GM12891 (cell line): Measurements from ENCODE around the gene ETFA.

Source experiments
- DNase-seq: peaks from one replicate; pipeline ENCODE4 v3.0.0; 2011; ENCODE audit warnings: low spot score; ENCODE audit not compliant: insufficient read length
- FAIRE-seq: peaks from 2 replicates; lab custom pipeline; 2011; peaks lifted over from hg19 to GRCh38; lab: Jason Lieb, UNC
- PAX5 ChIP-seq: IDR thresholded peaks from 2 replicates; pipeline ENCODE4 v1.6.1; 2011; ENCODE audit warnings: low read length, moderate library complexity, mild to moderate bottlenecking; ENCODE audit not compliant: insufficient read depth, severe bottlenecking
- POLR2A ChIP-seq: IDR thresholded peaks from 2 replicates; pipeline ENCODE4 v1.6.1; 2011; ENCODE audit warnings: low read depth, low read length, control low read depth
- POLR2AphosphoS5 ChIP-seq: IDR thresholded peaks from 2 replicates; pipeline ENCODE4 v1.6.1; 2011; ENCODE audit warnings: low read depth, low read length, control low read depth
- POU2F2 ChIP-seq: IDR thresholded peaks from 2 replicates; pipeline ENCODE4 v1.6.1; 2011; ENCODE audit warnings: low read depth, mild to moderate bottlenecking, control low read depth, low read length, moderate library complexity
- SPI1 ChIP-seq: IDR thresholded peaks from 2 replicates; pipeline ENCODE4 v1.6.1; 2011; ENCODE audit warnings: low read depth, low read length, control low read depth
- TAF1 ChIP-seq: IDR thresholded peaks from 2 replicates; pipeline ENCODE4 v1.6.1; 2011; ENCODE audit warnings: low read depth, low read length, control low read depth

ETFA gene

DNA sequence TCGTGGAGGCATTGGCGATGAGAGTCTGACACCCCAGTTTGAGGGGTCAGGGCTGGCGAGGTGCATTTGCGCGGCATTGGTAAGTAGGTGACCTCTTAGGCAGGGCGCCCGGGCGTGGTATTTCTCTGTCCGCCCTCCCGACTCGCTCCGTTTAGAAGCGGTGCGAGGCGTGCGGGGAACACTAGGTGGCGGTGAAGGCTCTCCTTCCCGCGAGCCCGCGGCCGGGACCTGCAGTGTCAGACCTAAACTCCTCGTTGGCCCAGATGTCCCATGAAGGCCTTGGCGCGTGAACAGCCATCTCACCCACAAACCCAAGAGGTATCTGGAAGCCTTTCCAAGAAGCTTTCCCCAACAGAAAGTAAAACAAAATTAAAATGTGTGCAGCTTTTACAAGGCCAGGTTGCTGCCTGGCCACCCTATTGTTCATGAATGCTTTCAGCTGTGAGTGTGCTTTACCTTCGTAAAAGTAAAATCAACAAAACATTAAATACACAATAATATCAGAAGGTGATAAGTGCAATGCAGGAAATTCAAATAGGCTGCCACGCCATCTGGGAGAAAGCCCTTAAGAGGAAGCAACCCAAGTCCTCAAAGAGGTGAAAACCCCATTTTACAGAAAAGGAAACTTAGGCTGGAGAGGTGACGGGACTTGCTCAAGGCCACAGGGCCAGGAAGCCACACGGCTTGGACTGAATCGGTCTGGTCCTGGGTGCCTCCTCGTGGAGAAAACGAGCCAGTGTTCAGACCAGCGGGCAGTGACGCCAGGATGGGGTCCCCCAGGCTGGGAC, 120.3 kb downstream of the ETFA start:
- TF ChIP-seq POLR2AphosphoS5 (no peak), TAF1 (no peak), POLR2A (no peak), PAX5 (no peak), POU2F2 (no peak), SPI1 (no peak)
- DNase-seq: peak; percentile 92
- peak; percentile 95 for FAIRE-seq

DNA sequence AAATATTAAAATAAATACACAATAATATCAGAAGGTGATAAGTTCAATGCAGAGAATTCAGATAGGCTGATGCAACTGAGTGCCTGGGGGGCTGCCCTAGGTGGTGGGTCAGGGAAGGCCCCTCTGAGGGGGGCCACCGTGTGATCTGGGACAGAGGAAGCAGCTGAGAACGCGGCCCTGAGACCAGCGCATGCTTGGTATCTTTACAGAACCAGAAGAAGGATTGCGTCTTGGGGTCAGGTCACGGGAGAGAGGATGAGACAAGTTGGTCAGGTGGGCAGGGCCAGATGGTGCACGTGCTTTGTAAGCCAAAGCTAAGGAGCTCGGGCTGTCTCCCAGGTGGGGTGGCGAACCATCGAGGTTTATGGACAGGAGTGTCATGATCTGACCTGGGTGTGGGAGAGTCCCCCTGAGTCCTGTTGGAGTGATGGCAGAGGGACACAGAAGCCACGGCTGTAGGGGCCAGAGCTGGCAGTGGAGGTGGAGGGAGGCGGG, 121.2 kb downstream of the ETFA start:
- TF ChIP-seq SPI1 (no peak), POLR2A (no peak), PAX5 (no peak), POU2F2 (no peak), TAF1 (no peak), POLR2AphosphoS5 (no peak)
- FAIRE-seq (no peak), DNase-seq (no peak)

DNA sequence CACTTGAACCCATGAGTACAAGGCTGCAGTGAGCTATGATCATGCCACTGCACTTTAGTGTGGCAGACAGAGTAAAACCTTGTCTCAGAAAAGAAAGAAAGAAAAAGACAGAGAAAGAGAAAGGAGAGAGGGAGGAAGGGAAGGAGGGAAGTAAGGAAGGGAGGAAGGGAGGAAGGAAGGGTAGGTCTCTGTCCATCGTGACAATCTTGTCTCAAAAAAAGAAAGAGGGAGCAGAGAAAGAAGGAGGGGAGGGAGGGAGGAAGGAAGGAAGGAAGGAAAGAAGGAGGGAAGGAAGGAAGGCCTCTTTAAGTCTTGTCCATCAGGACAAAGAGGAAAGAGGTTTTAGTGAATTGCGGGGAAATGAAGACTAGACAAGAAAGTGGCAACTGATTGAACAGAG, 122.2 kb downstream of the ETFA start:
- TF ChIP-seq POU2F2 (no peak), TAF1 (no peak), PAX5 (no peak), POLR2AphosphoS5 (no peak), SPI1 (no peak), POLR2A (no peak)
- no peak for DNase-seq
- no peak for FAIRE-seq

GRCh38 chr15:76187163-76187562, 124.1 kb downstream of the ETFA start:
- no peak for DNase-seq
- FAIRE-seq: no peak
- TF ChIP-seq TAF1 (no peak), POLR2AphosphoS5 (no peak), POLR2A (no peak), SPI1 (no peak), POU2F2 (no peak), PAX5 (no peak)

GRCh38 chr15:76185716-76186115, 125.6 kb downstream of the ETFA start:
- peak; percentile 60 for FAIRE-seq
- DNase-seq: no peak
- no peak for TF ChIP-seq POLR2AphosphoS5
- no peak for TF ChIP-seq POU2F2
- no peak for TF ChIP-seq PAX5
- TF ChIP-seq POLR2A: no peak
- TF ChIP-seq SPI1: no peak
- no peak for TF ChIP-seq TAF1

DNA sequence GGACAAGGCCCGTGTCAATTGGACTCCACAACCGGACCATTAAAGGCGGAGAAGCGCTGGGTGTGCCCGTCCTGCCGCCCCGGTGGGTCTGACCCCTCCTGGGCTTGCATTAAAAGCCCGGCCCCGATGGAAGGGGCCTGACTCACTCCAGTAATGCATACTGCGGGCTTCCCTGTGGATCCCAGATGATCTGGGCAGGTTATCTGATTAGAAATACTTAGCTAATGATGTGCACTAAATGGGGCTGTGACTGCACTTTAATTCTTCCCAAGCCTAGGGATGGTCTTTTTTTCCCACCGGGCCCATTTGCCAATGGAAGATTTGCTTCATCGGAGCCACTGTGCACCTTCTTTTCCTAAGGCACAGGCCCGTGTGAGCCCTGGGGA, 126.6 kb downstream of the ETFA start:
- no peak for FAIRE-seq
- no peak for DNase-seq
- no peak for TF ChIP-seq POLR2A
- TF ChIP-seq PAX5: no peak
- TF ChIP-seq TAF1: no peak
- TF ChIP-seq POLR2AphosphoS5: no peak
- no peak for TF ChIP-seq SPI1
- no peak for TF ChIP-seq POU2F2

- no peak for DNase-seq
- FAIRE-seq: no peak
- no peak for TF ChIP-seq POU2F2
- TF ChIP-seq TAF1: no peak
- TF ChIP-seq SPI1: no peak
- no peak for TF ChIP-seq POLR2A
- no peak for TF ChIP-seq POLR2AphosphoS5
- no peak for TF ChIP-seq PAX5
Measured at GRCh38 chr15:76183930-76184649, 127.2 kb downstream of the ETFA start.

DNA sequence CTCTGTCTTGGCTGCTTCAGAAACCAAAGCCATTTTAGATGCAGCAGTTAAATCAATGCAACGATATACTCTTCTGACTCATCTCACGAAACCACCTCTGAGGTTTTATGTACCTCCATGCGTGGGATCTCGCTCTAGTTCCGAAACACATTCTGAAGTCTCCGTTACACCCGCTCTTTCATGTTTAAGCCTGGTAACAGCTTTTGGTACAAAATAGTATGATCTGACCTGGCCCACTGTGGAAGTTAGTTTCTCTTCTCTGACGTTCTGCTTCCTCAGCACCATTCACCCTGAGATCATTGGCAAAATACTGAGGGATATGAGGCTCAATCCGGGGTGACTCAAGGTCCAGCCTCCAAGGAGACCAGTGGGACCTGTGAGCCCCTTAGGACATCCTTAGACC, 129.6 kb downstream of the ETFA start:
- peak; percentile 48 for DNase-seq
- TF ChIP-seq POLR2A (no peak), SPI1 (no peak), PAX5 (peak; percentile 56), TAF1 (no peak)
- FAIRE-seq: peak; percentile 63

DNA sequence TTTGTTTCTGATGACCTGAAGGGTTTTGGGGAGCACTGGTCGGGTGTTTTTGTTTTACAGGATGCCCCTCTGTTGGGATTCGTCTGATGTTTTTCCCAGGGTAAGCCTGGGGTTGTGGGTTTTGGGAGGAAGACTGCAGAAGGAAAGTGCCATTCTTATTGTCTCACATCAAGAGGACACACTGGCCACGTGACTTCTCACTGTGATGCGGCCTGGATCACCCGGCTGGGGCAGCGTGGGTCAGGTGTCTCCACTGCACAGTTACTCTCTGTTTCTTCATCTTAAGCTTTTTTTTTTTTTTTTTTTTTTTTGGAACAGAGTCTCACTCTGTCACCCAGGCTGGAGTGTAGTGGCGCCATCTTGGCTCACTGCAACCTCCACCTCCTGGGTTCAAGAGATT, 130.9 kb downstream of the ETFA start:
- FAIRE-seq (no peak), DNase-seq (no peak)
- TF ChIP-seq POU2F2 (no peak), PAX5 (no peak), SPI1 (no peak), TAF1 (no peak), POLR2AphosphoS5 (no peak), POLR2A (no peak)

DNA sequence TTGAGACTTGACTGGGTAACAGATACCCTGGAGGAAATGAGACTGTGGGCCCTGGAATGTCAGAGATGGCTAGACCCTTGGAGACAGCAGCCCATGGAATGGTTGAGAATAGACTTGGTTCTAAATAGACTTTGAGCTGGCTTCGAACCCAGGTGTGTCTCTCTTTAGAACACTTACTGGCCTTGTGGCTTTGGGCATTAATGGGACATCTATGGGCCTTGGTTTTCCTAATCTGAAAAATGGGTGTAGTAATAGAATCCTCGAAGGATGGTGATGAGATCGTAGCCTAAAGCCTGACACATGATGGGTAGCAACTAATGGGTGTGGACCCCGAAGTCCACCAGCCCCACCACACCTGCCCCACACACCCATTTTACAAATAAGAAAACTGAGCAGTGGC, 132.2 kb downstream of the ETFA start:
- FAIRE-seq: no peak
- DNase-seq: no peak
- TF ChIP-seq POLR2AphosphoS5 (no peak), POLR2A (no peak), PAX5 (no peak), POU2F2 (no peak), TAF1 (no peak), SPI1 (no peak)
